Limb (tissue), 2 donors: ENCODE data around the gene PANX2.
A peak's percentile ranks its signal among the peaks of the same experiment; 100 is the strongest.
"Not testable (repeated sequence)": the region's sequence is repeated elsewhere in the genome, so short reads cannot be mapped to it uniquely, and the experiment has no call there.

Source experiments
- DNase-seq, 2 donors: peaks; one replicate each; pipeline ENCODE4 v3.0.0-alpha.2; 2016; ENCODE audit errors: extremely low spot score in 2 of 2

PANX2 gene

DNA sequence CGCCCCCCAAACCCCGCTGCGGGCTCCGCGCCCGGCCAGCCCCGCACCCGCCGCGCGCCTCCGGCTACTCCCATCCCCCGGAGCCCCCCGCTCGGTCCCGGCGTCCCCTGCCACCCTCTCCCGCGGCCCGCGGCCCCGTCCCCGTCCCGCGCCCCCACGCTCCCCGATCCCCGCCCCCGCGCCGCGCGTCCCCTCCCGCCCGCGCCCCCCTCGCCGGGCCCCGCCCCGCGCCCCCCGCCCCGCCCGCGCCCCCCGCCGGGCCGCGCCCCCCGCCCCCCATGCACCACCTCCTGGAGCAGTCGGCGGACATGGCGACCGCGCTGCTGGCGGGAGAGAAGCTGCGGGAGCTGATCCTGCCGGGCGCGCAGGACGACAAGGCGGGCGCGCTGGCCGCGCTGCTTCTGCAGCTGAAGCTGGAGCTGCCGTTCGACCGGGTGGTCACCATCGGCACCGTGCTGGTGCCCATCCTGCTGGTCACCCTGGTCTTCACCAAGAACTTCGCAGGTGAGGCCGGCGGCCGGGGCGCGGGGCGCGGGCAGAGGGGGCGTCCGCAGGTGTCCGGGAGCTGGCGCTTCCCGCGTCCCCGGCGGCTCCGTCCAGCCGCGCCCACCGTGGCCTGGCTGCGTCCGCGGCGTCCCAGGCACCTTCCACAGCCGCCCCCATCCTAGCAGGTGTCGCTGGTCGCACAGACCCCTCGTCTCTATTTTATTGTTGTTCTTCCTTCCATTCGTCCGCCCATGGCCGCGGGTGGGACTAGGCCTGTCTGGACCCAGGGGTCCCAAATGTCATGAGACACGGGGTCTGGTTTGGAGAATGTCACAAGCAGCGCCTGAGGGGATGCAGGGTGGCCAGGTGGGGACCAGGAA lies at the start of gene PANX2:
TSS of gene PANX2 (plus strand) at position 279 of the 866 bp plus-strand sequence. CDS start at position 279, 0 bp downstream.
- DNase-seq: no peak

- no peak for DNase-seq
Measured at GRCh38 chr22:50121202-50121740, 49.3 kb upstream of the PANX2 start.

GRCh38 chr22:50123119-50123518 lies 47.4 kb upstream of the PANX2 start:
- no peak for DNase-seq

- no peak for DNase-seq
Measured at GRCh38 chr22:50125029-50125428, 45.5 kb upstream of the PANX2 start.

DNA sequence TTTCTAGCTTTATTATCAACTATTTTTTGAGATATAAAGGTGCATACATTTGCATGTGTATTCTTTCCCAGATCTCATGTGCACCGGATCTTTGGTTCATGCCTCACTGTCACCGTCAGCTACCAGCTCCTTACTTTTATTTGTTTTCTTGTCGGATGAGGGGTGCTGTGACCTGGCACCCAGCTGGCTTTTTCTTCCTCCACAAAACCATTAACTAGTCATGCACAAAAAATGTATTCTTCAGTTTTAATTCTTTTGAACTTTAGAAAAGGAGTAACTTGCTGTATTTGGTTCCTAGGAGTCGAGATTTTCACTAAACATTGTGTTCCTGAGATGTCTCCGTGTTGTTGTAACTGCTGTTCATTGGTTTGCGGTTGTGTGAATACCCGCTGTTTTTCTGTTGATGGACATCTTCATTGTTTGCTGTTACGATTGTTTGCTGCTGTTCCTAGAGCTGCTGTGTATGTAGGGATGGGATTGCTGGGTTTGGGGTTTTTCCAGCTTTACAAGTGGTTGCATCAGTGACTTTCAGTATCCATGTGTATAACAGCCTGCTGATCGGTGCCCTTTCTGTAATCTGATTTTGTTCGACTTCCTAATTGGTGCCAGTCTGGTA lies 41.3 kb upstream of the PANX2 start:
- DNase-seq: no peak

DNA sequence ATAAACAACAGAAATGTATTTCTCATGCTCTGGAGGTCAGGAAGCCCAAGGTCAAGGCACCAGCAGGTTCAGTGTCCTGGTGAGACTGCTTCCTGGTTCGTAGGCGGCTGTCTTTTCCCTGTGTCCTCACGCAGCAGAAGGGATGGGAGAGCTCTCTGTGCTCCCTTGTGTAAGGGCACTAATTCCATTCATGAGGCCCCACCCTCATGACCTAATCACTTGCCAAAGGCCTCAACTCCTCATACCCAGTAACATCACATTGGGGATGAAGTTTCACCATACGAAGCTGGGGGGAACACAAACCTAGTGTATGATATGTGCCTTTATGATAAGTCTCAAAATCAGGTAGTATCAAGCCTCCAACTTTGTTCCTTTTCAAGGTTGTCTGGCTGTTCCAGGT lies 38.6 kb upstream of the PANX2 start:
- no peak for DNase-seq

DNA sequence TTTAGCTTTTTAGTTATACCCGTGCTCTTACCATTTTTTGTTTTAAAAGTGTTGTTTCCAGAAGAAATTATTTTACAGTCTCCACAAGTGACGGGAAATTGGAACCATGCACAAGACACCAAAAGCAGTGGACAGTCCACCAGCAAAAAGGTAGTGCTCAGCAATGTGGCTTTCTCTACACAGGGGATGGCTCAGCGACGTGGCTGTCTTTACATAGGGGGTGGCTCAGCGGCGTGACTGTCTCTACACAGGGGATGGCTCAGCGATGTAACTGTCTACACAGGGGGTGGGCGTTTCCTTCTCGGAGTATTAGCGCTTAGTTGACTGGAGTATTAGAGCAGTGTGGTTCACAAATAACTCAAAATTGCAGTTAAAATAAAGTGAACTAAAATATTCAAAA lies 36.0 kb upstream of the PANX2 start:
- DNase-seq: no peak

GRCh38 chr22:50136581-50137015 lies 33.9 kb upstream of the PANX2 start:
- DNase-seq: no peak

- DNase-seq: not testable (repeated sequence)
Measured at GRCh38 chr22:50137277-50137676, 33.3 kb upstream of the PANX2 start.

DNA sequence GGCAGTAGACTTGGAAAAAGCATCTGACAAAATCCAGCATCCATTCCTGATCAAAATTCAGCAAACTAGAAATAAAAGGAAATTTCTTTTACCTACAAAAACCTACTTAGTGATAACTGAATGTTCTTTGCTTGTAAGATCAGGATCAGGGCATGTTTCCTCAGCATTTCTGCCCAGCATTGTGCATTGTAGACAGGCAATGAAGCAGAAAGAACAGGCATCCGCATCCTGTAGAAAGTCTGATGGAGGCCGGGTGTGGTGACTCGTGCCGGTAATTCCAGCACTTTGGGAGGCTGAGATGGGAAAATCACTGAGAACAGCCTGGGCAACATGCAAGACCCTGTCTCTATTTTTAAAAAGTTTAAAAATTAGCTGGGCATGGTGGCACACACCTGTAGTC lies 32.5 kb upstream of the PANX2 start:
- DNase-seq: no peak

DNA sequence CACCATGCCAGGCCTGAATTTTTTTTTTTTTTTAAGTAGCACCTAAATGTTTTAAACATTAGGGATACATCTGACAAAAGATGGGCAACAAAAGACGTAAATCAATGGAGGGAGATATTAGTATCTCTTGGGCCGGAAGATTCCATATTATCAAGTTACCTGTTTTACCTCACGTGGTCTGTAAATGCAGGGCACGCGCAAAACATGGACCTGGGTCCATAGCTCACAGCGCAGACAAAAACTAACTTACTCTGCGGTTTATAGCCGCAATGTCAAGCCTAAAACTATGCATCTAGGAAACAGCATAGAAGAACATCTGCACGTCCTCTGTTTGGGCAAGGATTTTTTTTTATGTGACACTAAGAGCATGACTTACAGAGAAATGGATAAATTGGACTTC lies 31.5 kb upstream of the PANX2 start:
- no peak for DNase-seq

- DNase-seq: no peak
Measured at GRCh38 chr22:50139843-50140415, 30.6 kb upstream of the PANX2 start.

- DNase-seq: no peak
Measured at GRCh38 chr22:50140615-50141014, 29.9 kb upstream of the PANX2 start.

- DNase-seq: no peak
Measured at GRCh38 chr22:50141462-50141861, 29.1 kb upstream of the PANX2 start.

DNA sequence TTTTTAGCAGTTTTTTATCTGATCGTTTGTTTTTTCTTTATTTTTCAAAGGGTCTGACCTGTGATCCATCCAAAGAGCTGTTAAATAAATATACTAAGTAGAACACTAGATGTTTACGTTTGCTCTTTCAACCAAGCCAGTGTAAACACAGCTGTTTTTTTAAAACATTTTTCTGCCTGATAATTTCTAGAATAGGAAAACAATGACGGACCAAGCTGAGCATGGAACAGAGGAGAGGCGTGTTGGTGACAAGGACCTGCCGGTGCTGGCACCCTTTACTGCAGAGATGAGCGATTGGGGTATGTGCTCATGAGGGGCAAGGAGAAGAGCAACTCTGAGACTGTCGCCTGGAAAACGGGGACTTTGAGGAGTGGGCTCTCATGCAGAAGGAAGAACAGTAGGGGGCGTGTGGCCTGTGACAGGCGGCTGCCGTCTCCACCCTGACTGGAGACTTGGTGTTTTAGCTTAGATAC lies 28.6 kb upstream of the PANX2 start:
- no peak for DNase-seq

GRCh38 chr22:50143096-50143495 lies 27.4 kb upstream of the PANX2 start:
- no peak for DNase-seq

GRCh38 chr22:50144005-50144614 lies 26.4 kb upstream of the PANX2 start:
- no peak for DNase-seq

DNA sequence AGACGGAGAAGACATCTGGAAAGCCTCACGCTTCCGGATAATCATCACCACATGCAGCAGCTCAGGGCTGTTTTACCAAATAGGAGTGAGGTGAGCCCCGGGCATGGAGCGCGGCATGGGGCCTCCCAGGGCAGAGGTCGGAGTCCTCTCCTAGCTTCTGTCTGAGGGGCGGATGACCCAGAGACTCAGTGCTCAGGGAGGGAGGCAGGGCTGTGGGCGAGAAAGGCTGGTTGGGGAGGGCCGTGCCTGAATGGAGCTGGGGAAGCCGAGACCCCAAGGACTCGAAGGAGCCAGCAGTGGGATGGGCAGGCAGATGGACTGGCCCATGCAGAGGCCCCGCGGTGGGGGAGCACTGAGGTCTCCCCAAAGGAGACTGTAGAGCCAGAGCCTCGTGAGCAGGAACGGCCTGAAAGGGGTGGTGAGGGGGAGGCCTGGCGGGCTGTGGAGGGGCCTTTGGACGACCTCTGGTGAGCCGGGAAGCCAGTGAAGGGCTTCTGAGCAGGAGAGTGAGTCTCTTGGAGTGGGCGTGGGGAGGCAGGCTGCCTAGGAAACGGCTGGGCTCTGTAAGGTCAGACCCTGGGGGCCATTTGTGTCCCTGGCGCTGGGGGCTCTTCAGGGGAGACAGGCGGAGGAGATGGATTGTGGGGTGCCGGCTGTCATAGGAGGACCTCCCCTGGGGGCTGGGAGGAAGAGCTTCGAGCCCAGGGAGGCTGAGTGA lies 24.7 kb upstream of the PANX2 start:
- DNase-seq: peak in 1 of 2 donors; percentile 45

DNA sequence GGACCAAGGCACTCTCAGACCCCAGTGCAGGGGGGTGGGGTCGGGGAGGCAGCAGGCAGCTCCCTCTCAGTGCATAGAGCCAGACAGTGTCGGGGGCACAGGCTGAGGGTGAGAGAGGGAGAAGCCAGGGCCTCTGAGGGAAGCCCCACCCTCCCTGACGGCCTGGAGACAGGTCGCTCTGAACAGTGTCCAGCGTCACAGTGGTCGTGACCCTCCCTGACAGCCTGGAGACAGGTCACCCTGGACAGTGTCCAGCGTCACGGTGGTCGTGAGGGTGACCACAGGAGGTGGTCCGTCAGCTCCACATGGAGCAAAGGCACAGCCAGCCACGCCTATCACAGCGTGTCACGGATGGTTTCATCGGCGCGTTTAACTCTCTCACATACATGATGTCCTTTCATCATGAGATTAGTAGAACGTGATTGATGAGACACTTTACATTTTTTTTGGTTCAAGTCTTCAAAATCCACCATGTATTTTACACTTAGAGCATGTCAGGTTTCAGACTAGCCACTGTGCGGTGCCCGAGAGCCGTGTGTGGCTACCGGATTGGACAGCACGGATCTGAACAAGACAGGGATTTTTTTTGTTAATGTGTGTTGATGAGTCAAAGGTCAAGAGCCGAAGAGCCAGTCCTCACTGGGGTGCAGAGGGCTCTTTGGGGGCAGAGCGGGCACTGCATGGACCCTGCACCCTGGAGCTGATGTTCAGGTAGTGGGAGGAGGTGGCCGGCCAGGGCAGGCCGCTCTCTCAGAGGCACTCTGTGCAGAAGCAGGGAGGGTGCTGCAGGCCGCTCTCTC lies 23.9 kb upstream of the PANX2 start:
- DNase-seq: peak; percentile 65 to 80
